K562 (cell line): Measurements from ENCODE around the gene DENND2C. TPM values are rescaled to one million over a fixed set of nuclear protein-coding genes. Genes with fewer than 3 reads are reported as not detected.

Source experiments
- NR2C2 ChIP-seq, 2 experiments: fragments of 200-800 bp in 1 of 2; sonication (Bioruptor generic) in 1 of 2; sonication (generic) in 1 of 2; formaldehyde crosslinking in 1 of 2; IDR thresholded peaks; 2 replicates each; pipeline versions ENCODE4 v1.6.1 to v1.8.0; 2016 to 2022; ENCODE audit warnings: mild to moderate bottlenecking in 1 of 2, missing compliant biosample characterization in 1 of 2, missing genetic modification characterization in 1 of 2, missing genetic modification reagents in 1 of 2
- RFX1 ChIP-seq: fragments of 450-650 bp; IDR thresholded peaks from 2 replicates; pipeline ENCODE4 v1.6.1; 2016; ENCODE audit warnings: mild to moderate bottlenecking, moderate library complexity
- SP1 ChIP-seq: sonication (generic); formaldehyde crosslinking; IDR thresholded peaks from 2 replicates; pipeline ENCODE4 v1.8.1; 2022; ENCODE audit warnings: mild to moderate bottlenecking, missing genetic modification reagents
- ZFX ChIP-seq: sonication (generic); formaldehyde crosslinking; IDR thresholded peaks from 2 replicates; pipeline ENCODE4 v1.8.0; 2022; ENCODE audit warnings: mild to moderate bottlenecking, missing genetic modification reagents, moderate library complexity
- ZKSCAN1 ChIP-seq: fragments of 150-350 bp; IDR thresholded peaks from 2 replicates; pipeline ENCODE4 v1.6.1; 2016; ENCODE audit warnings: low read depth, low read length
- polyA plus RNA-seq, 8 experiments: library from polyadenylated mRNA; depleted of rRNA in 4 of 8; stranded (reverse) in 5 of 8; unstranded in 3 of 8; fragments of >200 nt; fragmentation: Nextera tagmentation in 2 of 8; fragmentation: Illumina TruSeq in 1 of 8; extraction: Ambion mirVana in 2 of 8; extraction: Trizol in 1 of 8; gene quantifications; 2 replicates each; pipeline versions ENCODE4 v1.2.1 to v1.2.3, GENCODE V29; 2011 to 2014; ENCODE audit warnings: inconsistent platforms in 1 of 8, missing spikeins in 1 of 8
- total RNA-seq, 7 experiments: library from RNA; depleted of rRNA in 6 of 7; stranded (reverse); fragments of >200 nt in 6 of 7; fragmentation: Illumina TruSeq in 2 of 7; extraction: Trizol in 2 of 7; gene quantifications; 2 replicates each; pipeline versions ENCODE4 v1.2.1 to v1.2.3, GENCODE V29; 2011 to 2021; ENCODE audit warnings: low replicate concordance in 1 of 7
- TF ChIP-seq, protein P1 (sequence below), 2 experiments: fragments of 450-650 bp; IDR thresholded peaks; 2 replicates each; pipeline ENCODE4 v1.6.1; 2016
- TF ChIP-seq, protein P2 (sequence below): sonication (generic); formaldehyde crosslinking; IDR thresholded peaks from 2 replicates; pipeline ENCODE4 v1.8.1; 2023; ENCODE audit warnings: mild to moderate bottlenecking, missing genetic modification reagents, moderate library complexity
- TF ChIP-seq, protein P3 (sequence below): fragments of 250-450 bp; sonication (Bioruptor Pico); IDR thresholded peaks from 2 replicates; pipeline ENCODE4 v1.5.0; 2021; ENCODE audit warnings: mild to moderate bottlenecking, moderate library complexity
- TF ChIP-seq, protein P4 (sequence below): sonication (generic); formaldehyde crosslinking; IDR thresholded peaks from 2 replicates; pipeline ENCODE4 v1.8.1; 2022; ENCODE audit warnings: missing genetic modification reagents
- TF ChIP-seq, protein P5 (sequence below): sonication (generic); formaldehyde crosslinking; IDR thresholded peaks from 2 replicates; pipeline ENCODE4 v1.9.0; 2022; ENCODE audit warnings: mild to moderate bottlenecking, missing genetic modification reagents
- TF ChIP-seq, protein P6 (sequence below): sonication (generic); formaldehyde crosslinking; IDR thresholded peaks from 2 replicates; pipeline ENCODE4 v1.8.0; 2023; ENCODE audit warnings: missing genetic modification reagents, mild to moderate bottlenecking, borderline replicate concordance

DENND2C gene
- total and polyA plus RNA-seq, 9 of the 15 experiments (the other 6 are each of a cell fraction or from before 2014, with no cell fraction given), result 0.03 to 0.25 (median 0.14) TPM

DNA sequence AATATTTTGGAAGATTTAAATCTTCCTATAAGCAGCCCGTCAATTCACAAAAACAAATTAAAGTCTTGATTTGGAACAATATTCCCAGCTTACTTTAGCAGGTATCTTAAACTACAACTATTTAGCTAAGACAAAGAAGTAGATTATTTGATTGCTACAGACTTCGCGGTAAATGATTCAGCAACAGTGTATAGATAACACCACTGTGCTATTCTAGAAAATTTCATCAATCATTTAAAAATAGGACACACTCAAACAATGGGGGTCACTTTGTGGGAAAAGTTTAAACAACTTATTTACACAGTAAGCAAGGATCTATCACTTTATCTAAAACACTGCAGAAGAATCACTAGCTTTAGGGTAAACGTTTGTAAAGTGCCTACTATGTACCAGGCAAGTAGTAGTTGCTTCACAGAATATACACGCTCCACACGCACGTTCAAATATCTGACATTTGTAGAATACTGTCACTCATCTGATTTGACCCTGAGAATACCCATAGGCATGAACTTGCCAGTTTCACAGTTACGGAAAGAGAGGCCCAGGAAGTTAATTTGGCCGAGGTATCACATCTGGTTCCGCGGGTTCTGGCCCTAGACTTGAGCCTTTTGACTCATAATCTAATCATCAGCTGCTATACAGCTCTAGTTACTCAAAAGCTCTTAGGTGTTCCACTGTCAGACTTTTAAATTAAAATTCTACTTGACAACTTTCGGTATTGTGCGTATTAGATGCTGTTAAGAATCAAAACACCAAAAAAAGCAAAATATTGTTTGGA lies 876 bp downstream of the DENND2C start (continued):
- TF ChIP-seq, protein P1, sequence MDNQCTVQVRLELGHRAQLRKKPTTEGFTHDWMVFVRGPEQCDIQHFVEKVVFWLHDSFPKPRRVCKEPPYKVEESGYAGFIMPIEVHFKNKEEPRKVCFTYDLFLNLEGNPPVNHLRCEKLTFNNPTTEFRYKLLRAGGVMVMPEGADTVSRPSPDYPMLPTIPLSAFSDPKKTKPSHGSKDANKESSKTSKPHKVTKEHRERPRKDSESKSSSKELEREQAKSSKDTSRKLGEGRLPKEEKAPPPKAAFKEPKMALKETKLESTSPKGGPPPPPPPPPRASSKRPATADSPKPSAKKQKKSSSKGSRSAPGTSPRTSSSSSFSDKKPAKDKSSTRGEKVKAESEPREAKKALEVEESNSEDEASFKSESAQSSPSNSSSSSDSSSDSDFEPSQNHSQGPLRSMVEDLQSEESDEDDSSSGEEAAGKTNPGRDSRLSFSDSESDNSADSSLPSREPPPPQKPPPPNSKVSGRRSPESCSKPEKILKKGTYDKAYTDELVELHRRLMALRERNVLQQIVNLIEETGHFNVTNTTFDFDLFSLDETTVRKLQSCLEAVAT (IDR thresholded peaks at IDR 0.05), result no peak
- TF ChIP-seq NR2C2 (CRISPR knock-in tag; IDR thresholded peaks at IDR 0.05) (no peak), NR2C2 (tag; IDR thresholded peaks at IDR 0.05) (no peak), ZKSCAN1 (peak; percentile 91), SP1 (CRISPR knock-in tag) (no peak), RFX1 (no peak), ZFX (CRISPR knock-in tag) (no peak)
- TF ChIP-seq, protein P2, sequence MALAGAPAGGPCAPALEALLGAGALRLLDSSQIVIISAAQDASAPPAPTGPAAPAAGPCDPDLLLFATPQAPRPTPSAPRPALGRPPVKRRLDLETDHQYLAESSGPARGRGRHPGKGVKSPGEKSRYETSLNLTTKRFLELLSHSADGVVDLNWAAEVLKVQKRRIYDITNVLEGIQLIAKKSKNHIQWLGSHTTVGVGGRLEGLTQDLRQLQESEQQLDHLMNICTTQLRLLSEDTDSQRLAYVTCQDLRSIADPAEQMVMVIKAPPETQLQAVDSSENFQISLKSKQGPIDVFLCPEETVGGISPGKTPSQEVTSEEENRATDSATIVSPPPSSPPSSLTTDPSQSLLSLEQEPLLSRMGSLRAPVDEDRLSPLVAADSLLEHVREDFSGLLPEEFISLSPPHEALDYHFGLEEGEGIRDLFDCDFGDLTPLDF (CRISPR knock-in tag), result no peak
- TF ChIP-seq, protein P3, sequence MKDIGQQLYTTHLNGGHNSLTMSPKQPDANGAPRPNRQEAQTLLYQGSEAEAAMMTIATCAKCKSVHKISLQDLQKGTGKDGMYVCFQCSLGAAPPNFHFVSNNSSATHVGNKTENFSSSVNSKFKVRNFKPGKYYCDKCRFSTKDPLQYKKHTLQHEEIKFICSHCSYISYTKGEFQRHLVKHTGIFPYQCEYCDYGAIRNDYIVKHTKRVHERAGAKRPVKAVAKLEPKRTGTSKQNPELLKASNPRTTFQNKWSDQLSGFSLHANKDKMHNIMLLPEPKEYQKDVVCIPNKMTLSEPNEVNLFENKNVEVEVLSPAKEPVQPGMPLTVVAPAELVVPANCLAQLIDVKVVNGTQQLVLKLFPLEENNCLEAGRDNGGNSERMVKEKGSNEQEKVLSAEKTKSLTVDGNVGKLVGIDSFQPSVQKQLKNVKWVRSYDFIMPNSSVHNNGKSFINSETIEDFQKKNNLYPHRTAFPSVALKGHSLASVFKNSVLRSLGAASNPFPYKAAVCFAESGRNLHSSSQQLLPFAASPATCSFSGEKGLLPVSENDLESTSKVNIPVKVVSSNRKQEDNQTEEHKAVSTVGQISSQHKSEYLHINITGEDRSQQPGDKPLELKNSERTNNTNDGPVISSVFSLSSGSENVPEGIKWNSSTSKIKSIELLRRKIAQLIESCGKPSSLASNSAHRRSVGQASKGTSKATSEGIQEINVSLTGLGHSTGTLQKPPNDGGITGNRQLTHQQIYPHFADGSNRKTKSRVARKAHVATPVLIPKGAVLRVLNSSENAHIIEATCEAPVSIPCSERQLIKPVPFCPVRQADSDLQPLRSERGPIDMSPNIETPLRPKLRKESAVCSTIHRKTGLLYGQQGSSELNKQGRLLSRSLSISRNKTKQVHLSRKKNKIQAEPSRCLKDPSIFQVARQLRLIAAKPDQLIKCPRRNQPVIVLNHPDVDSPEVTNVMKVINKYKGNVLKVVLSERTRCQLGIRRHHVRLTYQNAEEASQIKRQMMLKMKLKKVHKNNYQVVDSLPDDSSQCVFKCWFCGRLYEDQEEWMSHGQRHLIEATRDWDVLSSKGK, result no peak
- TF ChIP-seq, protein P4, sequence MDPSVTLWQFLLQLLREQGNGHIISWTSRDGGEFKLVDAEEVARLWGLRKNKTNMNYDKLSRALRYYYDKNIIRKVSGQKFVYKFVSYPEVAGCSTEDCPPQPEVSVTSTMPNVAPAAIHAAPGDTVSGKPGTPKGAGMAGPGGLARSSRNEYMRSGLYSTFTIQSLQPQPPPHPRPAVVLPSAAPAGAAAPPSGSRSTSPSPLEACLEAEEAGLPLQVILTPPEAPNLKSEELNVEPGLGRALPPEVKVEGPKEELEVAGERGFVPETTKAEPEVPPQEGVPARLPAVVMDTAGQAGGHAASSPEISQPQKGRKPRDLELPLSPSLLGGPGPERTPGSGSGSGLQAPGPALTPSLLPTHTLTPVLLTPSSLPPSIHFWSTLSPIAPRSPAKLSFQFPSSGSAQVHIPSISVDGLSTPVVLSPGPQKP, result no peak
- TF ChIP-seq, protein P5, sequence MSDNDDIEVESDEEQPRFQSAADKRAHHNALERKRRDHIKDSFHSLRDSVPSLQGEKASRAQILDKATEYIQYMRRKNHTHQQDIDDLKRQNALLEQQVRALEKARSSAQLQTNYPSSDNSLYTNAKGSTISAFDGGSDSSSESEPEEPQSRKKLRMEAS (CRISPR knock-in tag), result no peak
- TF ChIP-seq, protein P6, sequence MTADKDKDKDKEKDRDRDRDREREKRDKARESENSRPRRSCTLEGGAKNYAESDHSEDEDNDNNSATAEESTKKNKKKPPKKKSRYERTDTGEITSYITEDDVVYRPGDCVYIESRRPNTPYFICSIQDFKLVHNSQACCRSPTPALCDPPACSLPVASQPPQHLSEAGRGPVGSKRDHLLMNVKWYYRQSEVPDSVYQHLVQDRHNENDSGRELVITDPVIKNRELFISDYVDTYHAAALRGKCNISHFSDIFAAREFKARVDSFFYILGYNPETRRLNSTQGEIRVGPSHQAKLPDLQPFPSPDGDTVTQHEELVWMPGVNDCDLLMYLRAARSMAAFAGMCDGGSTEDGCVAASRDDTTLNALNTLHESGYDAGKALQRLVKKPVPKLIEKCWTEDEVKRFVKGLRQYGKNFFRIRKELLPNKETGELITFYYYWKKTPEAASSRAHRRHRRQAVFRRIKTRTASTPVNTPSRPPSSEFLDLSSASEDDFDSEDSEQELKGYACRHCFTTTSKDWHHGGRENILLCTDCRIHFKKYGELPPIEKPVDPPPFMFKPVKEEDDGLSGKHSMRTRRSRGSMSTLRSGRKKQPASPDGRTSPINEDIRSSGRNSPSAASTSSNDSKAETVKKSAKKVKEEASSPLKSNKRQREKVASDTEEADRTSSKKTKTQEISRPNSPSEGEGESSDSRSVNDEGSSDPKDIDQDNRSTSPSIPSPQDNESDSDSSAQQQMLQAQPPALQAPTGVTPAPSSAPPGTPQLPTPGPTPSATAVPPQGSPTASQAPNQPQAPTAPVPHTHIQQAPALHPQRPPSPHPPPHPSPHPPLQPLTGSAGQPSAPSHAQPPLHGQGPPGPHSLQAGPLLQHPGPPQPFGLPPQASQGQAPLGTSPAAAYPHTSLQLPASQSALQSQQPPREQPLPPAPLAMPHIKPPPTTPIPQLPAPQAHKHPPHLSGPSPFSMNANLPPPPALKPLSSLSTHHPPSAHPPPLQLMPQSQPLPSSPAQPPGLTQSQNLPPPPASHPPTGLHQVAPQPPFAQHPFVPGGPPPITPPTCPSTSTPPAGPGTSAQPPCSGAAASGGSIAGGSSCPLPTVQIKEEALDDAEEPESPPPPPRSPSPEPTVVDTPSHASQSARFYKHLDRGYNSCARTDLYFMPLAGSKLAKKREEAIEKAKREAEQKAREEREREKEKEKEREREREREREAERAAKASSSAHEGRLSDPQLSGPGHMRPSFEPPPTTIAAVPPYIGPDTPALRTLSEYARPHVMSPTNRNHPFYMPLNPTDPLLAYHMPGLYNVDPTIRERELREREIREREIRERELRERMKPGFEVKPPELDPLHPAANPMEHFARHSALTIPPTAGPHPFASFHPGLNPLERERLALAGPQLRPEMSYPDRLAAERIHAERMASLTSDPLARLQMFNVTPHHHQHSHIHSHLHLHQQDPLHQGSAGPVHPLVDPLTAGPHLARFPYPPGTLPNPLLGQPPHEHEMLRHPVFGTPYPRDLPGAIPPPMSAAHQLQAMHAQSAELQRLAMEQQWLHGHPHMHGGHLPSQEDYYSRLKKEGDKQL, result no peak
